Stimulated activated naive CD8-positive, alpha-beta T cell treated with anti-CD3 and anti-CD28 coated beads, Interleukin-15, Interleukin-2, amounts not matched to agents 100 ng/mL and 50 ng/mL, for 24 hours (primary cell): ENCODE results near the gene PEX26.
A peak's percentile ranks its signal among the peaks of the same experiment; 100 is the strongest.
"Not testable (repeated sequence)": the region's sequence is repeated elsewhere in the genome, so short reads cannot be mapped to it uniquely, and the experiment has no call there.

ENCODE experiments used
- H3K27ac Mint-ChIP-seq: one replicate; pipeline ENCODE4 v1.8.0; 2021; ENCODE audit warnings: mild to moderate bottlenecking, mixed read lengths
- H3K27me3 Mint-ChIP-seq: one replicate; pipeline ENCODE4 v1.8.0; 2021; ENCODE audit warnings: mixed read lengths
- H3K36me3 Mint-ChIP-seq: one replicate; pipeline ENCODE4 v1.8.0; 2021; ENCODE audit warnings: low read depth, mixed read lengths
- H3K4me1 Mint-ChIP-seq: one replicate; pipeline ENCODE4 v1.8.0; 2021; ENCODE audit warnings: low read depth, mixed read lengths
- H3K4me3 Mint-ChIP-seq: one replicate; pipeline ENCODE4 v1.8.0; 2021; ENCODE audit warnings: mild to moderate bottlenecking, mixed read lengths
- H3K9me3 Mint-ChIP-seq: one replicate; pipeline ENCODE4 v1.8.0; 2021; ENCODE audit warnings: mixed read lengths

The PEX26 gene

GRCh38 chr22:18077639-18078328 is at the start of gene PEX26:
PEX26 (plus strand) TSS chr22:18077990; CDS start chr22:18078377, 387 bp downstream.
- no peaks in the 10 kb centered on the region for H3K27me3 Mint-ChIP-seq
- H3K9me3 Mint-ChIP-seq = peaks cover 3% of the 10 kb centered on the region
- H3K4me3 Mint-ChIP-seq = peak within 1 kb of the TSS; percentile 99
- peaks cover 56% of the 10 kb centered on the region for H3K4me1 Mint-ChIP-seq
- H3K36me3 Mint-ChIP-seq = peaks cover 42% of the 10 kb centered on the region
- H3K27ac Mint-ChIP-seq = peak within 1 kb of the TSS; percentile 99

GRCh38 chr22:18028817-18029527 is 48.8 kb upstream of the PEX26 start:
- Mint-ChIP-seq H3K27me3 (peaks cover 32% of the 10 kb centered on the region), H3K36me3 (no peaks in the 10 kb centered on the region)

GRCh38 chr22:18029686-18030267 is 48.0 kb upstream of the PEX26 start:
- Mint-ChIP-seq H3K9me3 (no peaks in the 10 kb centered on the region), H3K27ac (no peak overlapping the region), H3K36me3 (no peaks in the 10 kb centered on the region), H3K4me3 (no peak overlapping the region), H3K27me3 (peaks cover 28% of the 10 kb centered on the region), H3K4me1 (peaks cover 4% of the 10 kb centered on the region)

More at GRCh38 chr22:18028817-18029527, 48.8 kb upstream of the PEX26 start:
- Mint-ChIP-seq H3K27ac (no peak overlapping the region), H3K4me3 (no peak overlapping the region), H3K4me1 (peaks cover 8% of the 10 kb centered on the region), H3K9me3 (no peaks in the 10 kb centered on the region)

- no peaks in the 10 kb centered on the region for H3K4me1 Mint-ChIP-seq
- H3K4me3 Mint-ChIP-seq = no peak overlapping the region
- no peaks in the 10 kb centered on the region for H3K9me3 Mint-ChIP-seq
- peaks cover 7% of the 10 kb centered on the region for H3K27me3 Mint-ChIP-seq
- H3K36me3 Mint-ChIP-seq = no peaks in the 10 kb centered on the region
- no peak overlapping the region for H3K27ac Mint-ChIP-seq
Measured at GRCh38 chr22:18031695-18032454, 45.9 kb upstream of the PEX26 start.

GRCh38 chr22:18032455-18033101 is 45.2 kb upstream of the PEX26 start:
- peaks cover 3% of the 10 kb centered on the region for H3K27me3 Mint-ChIP-seq
- H3K27ac Mint-ChIP-seq = no peak overlapping the region
- no peaks in the 10 kb centered on the region for H3K9me3 Mint-ChIP-seq
- H3K4me3 Mint-ChIP-seq = no peak overlapping the region
- H3K36me3 Mint-ChIP-seq = no peaks in the 10 kb centered on the region
- no peaks in the 10 kb centered on the region for H3K4me1 Mint-ChIP-seq

GRCh38 chr22:18033204-18033998 is 44.4 kb upstream of the PEX26 start:
- Mint-ChIP-seq H3K9me3 (no peaks in the 10 kb centered on the region), H3K36me3 (no peaks in the 10 kb centered on the region), H3K4me1 (no peaks in the 10 kb centered on the region), H3K4me3 (no peak overlapping the region), H3K27ac (no peak overlapping the region), H3K27me3 (no peaks in the 10 kb centered on the region)

GRCh38 chr22:18034076-18034475 is 43.7 kb upstream of the PEX26 start:
- no peaks in the 10 kb centered on the region for H3K9me3 Mint-ChIP-seq
- no peak overlapping the region for H3K4me3 Mint-ChIP-seq
- no peaks in the 10 kb centered on the region for H3K27me3 Mint-ChIP-seq
- no peak overlapping the region for H3K27ac Mint-ChIP-seq
- H3K4me1 Mint-ChIP-seq = no peaks in the 10 kb centered on the region
- H3K36me3 Mint-ChIP-seq = no peaks in the 10 kb centered on the region

- H3K9me3 Mint-ChIP-seq = no peaks in the 10 kb centered on the region
- H3K4me1 Mint-ChIP-seq = no peaks in the 10 kb centered on the region
- H3K27ac Mint-ChIP-seq = no peak overlapping the region
- H3K36me3 Mint-ChIP-seq = no peaks in the 10 kb centered on the region
- no peaks in the 10 kb centered on the region for H3K27me3 Mint-ChIP-seq
- no peak overlapping the region for H3K4me3 Mint-ChIP-seq
Measured at GRCh38 chr22:18035751-18036150, 42.0 kb upstream of the PEX26 start.

- H3K4me1 Mint-ChIP-seq, H3K4me3 Mint-ChIP-seq, H3K9me3 Mint-ChIP-seq, H3K36me3 Mint-ChIP-seq, H3K27ac Mint-ChIP-seq, H3K27me3 Mint-ChIP-seq: not testable (repeated sequence)
Measured at GRCh38 chr22:18040898-18041297, 36.9 kb upstream of the PEX26 start.

GRCh38 chr22:18042685-18043084 is 35.1 kb upstream of the PEX26 start:
- Mint-ChIP-seq H3K27ac (no peak overlapping the region), H3K4me3 (no peak overlapping the region), H3K36me3 (no peaks in the 10 kb centered on the region), H3K27me3 (no peaks in the 10 kb centered on the region), H3K9me3 (no peaks in the 10 kb centered on the region), H3K4me1 (no peaks in the 10 kb centered on the region)

- Mint-ChIP-seq H3K36me3 (no peaks in the 10 kb centered on the region), H3K27ac (no peak overlapping the region), H3K4me1 (no peaks in the 10 kb centered on the region), H3K4me3 (no peak overlapping the region), H3K27me3 (no peaks in the 10 kb centered on the region), H3K9me3 (no peaks in the 10 kb centered on the region)
Measured at GRCh38 chr22:18044548-18045271, 33.1 kb upstream of the PEX26 start.

- Mint-ChIP-seq H3K9me3 (no peaks in the 10 kb centered on the region), H3K27me3 (no peaks in the 10 kb centered on the region), H3K27ac (no peak overlapping the region), H3K36me3 (no peaks in the 10 kb centered on the region), H3K4me3 (no peak overlapping the region), H3K4me1 (no peaks in the 10 kb centered on the region)
Measured at GRCh38 chr22:18045794-18046193, 32.0 kb upstream of the PEX26 start.

GRCh38 chr22:18048041-18048440 is 29.7 kb upstream of the PEX26 start:
- H3K4me1 Mint-ChIP-seq = no peaks in the 10 kb centered on the region
- no peak overlapping the region for H3K27ac Mint-ChIP-seq
- H3K36me3 Mint-ChIP-seq = no peaks in the 10 kb centered on the region
- no peaks in the 10 kb centered on the region for H3K27me3 Mint-ChIP-seq
- no peaks in the 10 kb centered on the region for H3K9me3 Mint-ChIP-seq
- no peak overlapping the region for H3K4me3 Mint-ChIP-seq
